ENCODE results near the gene ZCCHC8.
A peak's percentile ranks its signal among the peaks of the same experiment; 100 is the strongest.

ZCCHC8 gene

GRCh38 chr12:122528582-122528981, 27.9 kb upstream of the ZCCHC8 start:
- H2BK12ac ChIP-seq (ENCODE audit: low read length) = no peak overlapping the region
- no peak overlapping the region for H3K14ac ChIP-seq (ENCODE audit: low read length)
- H3K79me1 ChIP-seq (ENCODE audit: low read depth, low read length) = no peaks in the 10 kb centered on the region
- H4K8ac ChIP-seq (ENCODE audit: low read depth, low read length) = no peak overlapping the region
- H3K4me3 ChIP-seq (ENCODE audit: low read length in 2 of 2) = peak overlapping the region in 1 of 2 donors; percentile 76
- H3K9ac ChIP-seq (ENCODE audit: low read depth, low read length, poor library complexity) = no peak overlapping the region
- no peak overlapping the region for H3K4me2 ChIP-seq (ENCODE audit: insufficient read depth, low read length, poor library complexity, severe bottlenecking)
- no peak overlapping the region for H3K4ac ChIP-seq (ENCODE audit: low read length)
- DNase-seq (ENCODE audit: low spot score) = no peak
- no CpG with 5 or more reads among the region's 7 CpGs for WGBS, 2 donors (ENCODE audit: extremely low coverage in 2 of 2, insufficient read length in 2 of 2, insufficient replicate concordance in 1 of 2)
- H2AFZ ChIP-seq (ENCODE audit: low read length) = no peak overlapping the region
- H3K23ac ChIP-seq (ENCODE audit: low read depth, low read length, poor library complexity) = no peak overlapping the region
- H3K9me3 ChIP-seq (replicated peaks in 1 of 2; ENCODE audit: control insufficient read depth in 2 of 2, insufficient read depth in 1 of 2, low read depth in 1 of 2, low read length in 2 of 2) = no peaks in the 10 kb centered on the region
- peaks cover 0 to 12% of the 10 kb centered on the region in 2 donors for H3K4me1 ChIP-seq (ENCODE audit: control insufficient read depth in 2 of 2, insufficient read depth in 1 of 2, low read depth in 1 of 2, low read length in 2 of 2)
- H2BK15ac ChIP-seq (ENCODE audit: low read length) = no peak overlapping the region
- no peaks in the 10 kb centered on the region for H3K27me3 ChIP-seq (ENCODE audit: control insufficient read depth in 3 of 3, insufficient read depth in 3 of 3, low read depth in 1 of 3, low read length in 3 of 3)
- no peak overlapping the region for H2BK120ac ChIP-seq (ENCODE audit: low read depth, low read length)
- no peak overlapping the region for H3K27ac ChIP-seq (replicated peaks; ENCODE audit: low read length)
- no peak overlapping the region for H2BK5ac ChIP-seq (ENCODE audit: low read length)
- H3K36me3 ChIP-seq (replicated peaks in 1 of 2; ENCODE audit: control insufficient read depth in 2 of 2, insufficient read depth in 2 of 2, low read length in 2 of 2) = peaks cover 16 to 62% of the 10 kb centered on the region in 2 donors
- H3K18ac ChIP-seq (ENCODE audit: low read length) = no peak overlapping the region
- no peak overlapping the region for H2AK5ac ChIP-seq (ENCODE audit: low read depth, low read length)
- no peak overlapping the region for H4K91ac ChIP-seq (ENCODE audit: low read depth, low read length, poor library complexity)

GRCh38 chr12:122527478-122527944, 26.8 kb upstream of the ZCCHC8 start:
- Histone ChIP-seq H3K27me3 (ENCODE audit: control insufficient read depth in 3 of 3, insufficient read depth in 3 of 3, low read depth in 1 of 3, low read length in 3 of 3) (no peaks in the 10 kb centered on the region), H3K4me2 (ENCODE audit: insufficient read depth, low read length, poor library complexity, severe bottlenecking) (peak overlapping the region; percentile 50), H3K4ac (ENCODE audit: low read length) (no peak overlapping the region), H2AK5ac (ENCODE audit: low read depth, low read length) (no peak overlapping the region), H2BK15ac (ENCODE audit: low read length) (no peak overlapping the region), H4K8ac (ENCODE audit: low read depth, low read length) (no peak overlapping the region), H3K9me3 (replicated peaks in 1 of 2; ENCODE audit: control insufficient read depth in 2 of 2, insufficient read depth in 1 of 2, low read depth in 1 of 2, low read length in 2 of 2) (no peaks in the 10 kb centered on the region), H3K27ac (replicated peaks; ENCODE audit: low read length) (peak overlapping the region; percentile 77), H3K14ac (ENCODE audit: low read length) (no peak overlapping the region), H3K23ac (ENCODE audit: low read depth, low read length, poor library complexity) (no peak overlapping the region), H4K91ac (ENCODE audit: low read depth, low read length, poor library complexity) (no peak overlapping the region), H3K9ac (ENCODE audit: low read depth, low read length, poor library complexity) (peak overlapping the region; percentile 85), H3K4me1 (ENCODE audit: control insufficient read depth in 2 of 2, insufficient read depth in 1 of 2, low read depth in 1 of 2, low read length in 2 of 2) (peaks cover 3 to 17% of the 10 kb centered on the region in 2 donors), H2AFZ (ENCODE audit: low read length) (peak overlapping the region; percentile 81), H3K18ac (ENCODE audit: low read length) (no peak overlapping the region), H2BK120ac (ENCODE audit: low read depth, low read length) (no peak overlapping the region), H3K79me1 (ENCODE audit: low read depth, low read length) (no peaks in the 10 kb centered on the region), H2BK5ac (ENCODE audit: low read length) (no peak overlapping the region), H3K4me3 (ENCODE audit: low read length in 2 of 2) (peak overlapping the region; percentile 76 to 82), H2BK12ac (ENCODE audit: low read length) (no peak overlapping the region), H3K36me3 (replicated peaks in 1 of 2; ENCODE audit: control insufficient read depth in 2 of 2, insufficient read depth in 2 of 2, low read length in 2 of 2) (peaks cover 10 to 62% of the 10 kb centered on the region in 2 donors)
- DNase-seq (ENCODE audit: low spot score) = no peak
- WGBS, 2 donors (ENCODE audit: extremely low coverage in 2 of 2, insufficient read length in 2 of 2, insufficient replicate concordance in 1 of 2) = no CpG with 5 or more reads among the region's 21 CpGs

- peak; percentile 100 for DNase-seq (ENCODE audit: low spot score)
- Histone ChIP-seq H2BK120ac (ENCODE audit: low read depth, low read length) (no peak within 1 kb of the TSS), H3K9me3 (replicated peaks in 1 of 2; ENCODE audit: control insufficient read depth in 2 of 2, insufficient read depth in 1 of 2, low read depth in 1 of 2, low read length in 2 of 2) (no peaks in the 10 kb centered on the region), H2AK5ac (ENCODE audit: low read depth, low read length) (no peak within 1 kb of the TSS), H3K27ac (replicated peaks; ENCODE audit: low read length) (peak within 1 kb of the TSS; percentile 96), H3K4me1 (ENCODE audit: control insufficient read depth in 2 of 2, insufficient read depth in 1 of 2, low read depth in 1 of 2, low read length in 2 of 2) (peaks cover 3 to 17% of the 10 kb centered on the region in 2 donors), H3K4me2 (ENCODE audit: insufficient read depth, low read length, poor library complexity, severe bottlenecking) (peak within 1 kb of the TSS; percentile 50), H3K9ac (ENCODE audit: low read depth, low read length, poor library complexity) (peak within 1 kb of the TSS; percentile 85), H3K4me3 (ENCODE audit: low read length in 2 of 2) (peak within 1 kb of the TSS; percentile 76 to 91), H3K18ac (ENCODE audit: low read length) (peak within 1 kb of the TSS; percentile 99), H4K91ac (ENCODE audit: low read depth, low read length, poor library complexity) (no peak within 1 kb of the TSS), H2AFZ (ENCODE audit: low read length) (peak within 1 kb of the TSS; percentile 82), H3K79me1 (ENCODE audit: low read depth, low read length) (no peaks in the 10 kb centered on the region), H3K27me3 (ENCODE audit: control insufficient read depth in 3 of 3, insufficient read depth in 3 of 3, low read depth in 1 of 3, low read length in 3 of 3) (no peaks in the 10 kb centered on the region), H2BK5ac (ENCODE audit: low read length) (peak within 1 kb of the TSS; percentile 83), H3K23ac (ENCODE audit: low read depth, low read length, poor library complexity) (peak within 1 kb of the TSS; percentile 86), H3K14ac (ENCODE audit: low read length) (no peak within 1 kb of the TSS), H2BK15ac (ENCODE audit: low read length) (no peak within 1 kb of the TSS), H3K4ac (ENCODE audit: low read length) (no peak within 1 kb of the TSS), H2BK12ac (ENCODE audit: low read length) (no peak within 1 kb of the TSS), H4K8ac (ENCODE audit: low read depth, low read length) (peak within 1 kb of the TSS; percentile 95), H3K36me3 (replicated peaks in 1 of 2; ENCODE audit: control insufficient read depth in 2 of 2, insufficient read depth in 2 of 2, low read length in 2 of 2) (peaks cover 10 to 66% of the 10 kb centered on the region in 2 donors)
- no CpG with 5 or more reads among the region's 51 CpGs for WGBS, 2 donors (ENCODE audit: extremely low coverage in 2 of 2, insufficient read length in 2 of 2, insufficient replicate concordance in 1 of 2)
These were observed 26.1 kb upstream of the ZCCHC8 start, which contains the start of the genes KNTC1 and RSRC2 for GRCh38 chr12:122526683-122527477. TSS of gene KNTC1 (plus strand) at chr12:122527249. CDS start at chr12:122530064, 2,815 bp downstream. TSS of gene RSRC2 (minus strand) at chr12:122526936. CDS start at chr12:122526853, 83 bp downstream.
